Subcutaneous adipose tissue (tissue), 4 donors: ENCODE measurements around the gene ACE. TPM values are rescaled to one million over a fixed set of nuclear protein-coding genes. Genes with fewer than 3 reads are reported as not detected.

Experiments used
- CTCF ChIP-seq: fragments of 450-650 bp; IDR thresholded peaks from one replicate; pipeline ENCODE4 v1.5.1; 2016; ENCODE audit warnings: low read depth, mild to moderate bottlenecking, control low read depth, antibody characterized with exemption, moderate library complexity
- total RNA-seq, 4 donors: library from RNA; depleted of rRNA; stranded (reverse); fragments of >200 nt; gene quantifications; one replicate each; pipeline ENCODE4 v1.1.0, GENCODE V29; 2016

Gene ACE
- total RNA-seq, 4 donors from 2014 or later, result 5.7 to 95.2 (median 16.8) TPM

- no peak for TF ChIP-seq CTCF
These were observed 38.1 kb downstream of the ACE start for GRCh38 chr17:63514974-63515373.

DNA sequence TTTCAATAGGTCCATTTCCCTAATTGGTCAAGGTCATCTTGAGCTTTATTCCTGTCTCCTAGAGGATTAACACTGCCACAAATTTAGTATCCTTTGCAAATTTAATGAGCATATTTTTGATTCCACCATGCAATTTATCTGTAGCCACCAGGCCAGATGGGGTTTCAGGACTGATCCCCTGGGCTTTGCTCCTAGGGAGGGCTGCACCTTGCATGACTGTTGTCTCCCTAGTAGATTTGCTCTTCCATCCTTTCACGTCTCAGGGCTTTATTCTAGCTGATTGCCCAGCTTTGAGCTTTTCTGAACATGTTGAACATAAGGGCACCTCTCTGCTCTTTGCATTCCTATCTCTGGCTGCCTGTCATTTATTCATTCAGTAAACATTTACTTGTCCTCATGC, 38.6 kb downstream of the ACE start:
- TF ChIP-seq CTCF, result no peak

GRCh38 chr17:63516910-63517824, 40.3 kb downstream of the ACE start:
- no peak for TF ChIP-seq CTCF

GRCh38 chr17:63517825-63518534, 41.1 kb downstream of the ACE start:
- no peak for TF ChIP-seq CTCF

DNA sequence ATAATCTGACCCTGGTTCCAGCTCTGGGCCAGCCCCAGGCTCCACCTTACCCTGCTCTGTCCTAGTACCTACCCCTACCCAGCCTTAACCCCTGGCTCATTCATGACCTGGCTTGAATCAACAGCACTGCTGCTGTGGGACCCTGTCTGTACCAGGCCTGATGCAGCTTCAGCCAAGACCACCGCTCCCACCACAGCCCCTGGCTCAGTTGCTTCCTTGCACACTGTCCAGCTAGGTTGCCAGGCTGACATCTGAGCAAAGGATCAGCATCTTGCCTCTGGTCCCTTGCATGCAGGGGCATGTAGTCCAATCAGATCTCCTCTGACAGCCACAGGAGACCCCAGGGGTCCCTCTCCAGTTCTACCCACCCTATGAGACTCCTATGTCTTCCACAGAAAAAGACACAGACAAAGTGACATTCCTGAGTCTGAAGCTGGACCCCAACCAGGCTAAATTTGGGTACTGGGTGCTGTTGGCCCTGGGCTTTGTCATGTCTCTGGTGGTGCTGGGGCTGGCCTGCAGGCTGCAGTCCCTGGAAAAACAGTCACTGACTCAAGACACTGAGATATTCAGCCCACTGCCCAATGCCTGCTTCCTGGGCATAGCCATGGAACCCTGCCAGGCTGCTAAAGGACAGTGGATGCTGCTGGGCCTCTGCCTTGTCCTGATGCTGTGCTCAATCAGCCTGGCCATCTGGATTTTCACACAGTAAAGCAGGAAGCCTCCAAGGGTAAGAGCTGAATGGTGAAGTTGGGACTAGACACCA, 42.4 kb downstream of the ACE start:
- no peak for TF ChIP-seq CTCF

DNA sequence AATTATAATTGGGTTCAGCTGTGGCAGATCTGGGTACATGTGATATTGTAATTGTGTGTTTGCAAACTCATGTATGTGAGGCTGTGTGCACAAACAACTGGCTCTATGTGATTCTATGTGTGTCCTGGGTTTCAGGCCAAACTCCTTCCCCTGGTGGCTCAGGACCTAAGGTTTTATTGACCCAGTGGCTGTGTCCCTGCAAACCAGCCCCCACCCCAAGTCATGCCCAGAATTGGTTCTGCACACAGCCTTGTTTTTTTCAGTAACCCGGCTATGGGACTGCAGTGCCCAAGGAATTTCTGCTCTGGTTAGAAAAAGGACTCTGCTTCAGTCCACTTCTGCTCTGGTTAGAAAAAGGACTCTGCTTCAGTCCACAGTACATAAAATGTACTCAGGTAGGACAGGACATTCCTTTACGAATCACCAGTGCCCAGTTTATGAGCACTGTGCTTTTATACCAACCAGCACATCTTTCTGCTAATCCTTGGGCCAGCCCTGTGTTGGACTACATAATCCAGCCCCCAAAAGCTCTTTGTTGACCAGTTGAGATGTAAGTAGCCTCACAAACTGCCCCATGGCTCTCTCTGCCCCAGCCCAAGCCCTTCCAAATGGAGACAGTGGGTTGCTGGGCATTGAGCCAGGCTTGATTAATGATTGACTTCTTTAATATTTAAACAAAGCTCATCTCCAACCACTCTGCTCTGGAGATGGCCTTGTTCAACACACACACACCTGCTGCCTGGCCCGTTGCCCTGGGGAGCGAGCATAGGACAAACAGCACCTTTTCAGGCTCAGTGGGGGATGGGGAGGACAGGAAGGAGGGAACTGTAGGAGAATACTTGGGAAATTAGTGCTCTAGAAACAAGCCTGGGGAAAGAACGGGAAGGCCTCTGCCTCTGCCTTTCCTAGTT, 43.4 kb downstream of the ACE start:
- no peak for TF ChIP-seq CTCF
